GM18861 (cell line): Measurements from ENCODE around the gene KIF5A.
A peak's percentile ranks its signal among the peaks of the same experiment; 100 is the strongest.

ENCODE experiments used
- ATAC-seq: cut with Tn5 transposase; IDR thresholded peaks from one replicate; pipeline ENCODE4 v1.9.1; 2021; ENCODE audit not compliant: unreplicated experiment

Gene KIF5A

GRCh38 chr12:57519796-57520052, 30.1 kb upstream of the KIF5A start:
- no peak for ATAC-seq

GRCh38 chr12:57520053-57520818, 29.6 kb upstream of the KIF5A start, which contains the start of gene DDIT3:
TSS of gene DDIT3 (minus strand) at chr12:57520514. CDS start at chr12:57517406, 3,108 bp downstream.
- peak; percentile 52 for ATAC-seq

DNA sequence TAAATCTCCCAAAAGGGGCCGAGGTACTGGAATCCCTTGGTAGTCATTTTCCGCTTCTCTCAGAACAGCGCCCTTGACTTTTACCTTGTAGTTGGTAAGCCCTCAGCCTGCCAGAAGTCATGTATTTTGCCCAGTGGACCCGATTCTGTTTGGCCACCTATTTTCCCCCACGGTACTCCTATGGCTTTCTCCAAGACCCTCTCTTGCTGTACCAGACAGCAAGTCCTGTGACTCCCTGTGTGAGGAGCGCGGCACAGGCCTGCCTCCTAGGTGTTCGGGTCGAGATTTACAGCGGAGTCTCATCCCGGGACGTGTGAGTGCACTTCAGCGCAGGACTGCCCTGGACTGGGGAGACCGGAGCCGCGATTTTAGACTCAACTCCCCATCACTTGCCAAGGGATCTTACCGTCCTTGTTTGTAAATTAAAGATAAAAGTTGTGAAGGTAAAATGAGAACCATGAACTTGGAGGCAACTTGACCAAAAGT, 28.3 kb upstream of the KIF5A start:
- no peak for ATAC-seq

GRCh38 chr12:57522011-57522886, 27.6 kb upstream of the KIF5A start, which contains the start of gene MBD6:
TSS of gene MBD6 (plus strand) at chr12:57522824. CDS start at chr12:57524304, 1,480 bp downstream.
- peak; percentile 35 for ATAC-seq

- no peak for ATAC-seq
Measured at GRCh38 chr12:57522887-57523705, 26.7 kb upstream of the KIF5A start.

GRCh38 chr12:57523706-57524614, 25.9 kb upstream of the KIF5A start:
- ATAC-seq = no peak

DNA sequence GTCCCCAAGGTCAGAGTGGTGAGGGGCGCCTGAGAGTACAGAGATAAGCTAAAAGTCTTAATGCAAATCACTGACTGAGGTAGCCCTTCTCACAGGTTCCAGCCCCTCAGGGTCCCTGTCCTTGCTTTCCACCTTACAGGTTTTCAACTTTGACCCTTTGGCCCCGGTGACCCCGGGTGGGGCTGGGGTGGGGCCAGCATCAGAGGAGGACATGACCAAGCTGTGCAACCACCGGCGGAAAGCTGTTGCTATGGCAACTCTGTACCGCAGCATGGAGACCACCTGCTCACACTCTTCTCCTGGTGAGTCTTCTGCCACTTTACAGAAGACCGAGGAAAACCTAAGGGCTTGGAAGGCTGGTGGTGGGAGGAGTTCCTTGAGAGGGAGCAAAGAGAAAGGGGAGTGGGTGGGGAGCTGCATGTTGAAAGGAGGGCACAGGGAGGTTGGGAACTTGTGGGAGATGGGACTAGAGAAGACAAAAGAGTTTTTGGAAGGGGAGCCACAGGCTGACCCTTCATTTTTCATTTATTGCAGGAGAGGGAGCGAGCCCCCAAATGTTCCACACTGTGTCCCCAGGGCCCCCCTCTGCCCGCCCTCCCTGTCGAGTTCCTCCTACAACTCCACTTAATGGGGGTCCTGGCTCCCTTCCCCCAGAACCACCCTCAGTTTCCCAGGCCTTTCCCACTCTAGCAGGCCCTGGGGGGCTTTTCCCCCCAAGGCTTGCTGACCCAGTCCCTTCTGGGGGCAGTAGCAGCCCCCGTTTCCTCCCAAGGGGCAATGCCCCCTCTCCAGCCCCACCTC, 24.8 kb upstream of the KIF5A start:
- ATAC-seq = no peak

DNA sequence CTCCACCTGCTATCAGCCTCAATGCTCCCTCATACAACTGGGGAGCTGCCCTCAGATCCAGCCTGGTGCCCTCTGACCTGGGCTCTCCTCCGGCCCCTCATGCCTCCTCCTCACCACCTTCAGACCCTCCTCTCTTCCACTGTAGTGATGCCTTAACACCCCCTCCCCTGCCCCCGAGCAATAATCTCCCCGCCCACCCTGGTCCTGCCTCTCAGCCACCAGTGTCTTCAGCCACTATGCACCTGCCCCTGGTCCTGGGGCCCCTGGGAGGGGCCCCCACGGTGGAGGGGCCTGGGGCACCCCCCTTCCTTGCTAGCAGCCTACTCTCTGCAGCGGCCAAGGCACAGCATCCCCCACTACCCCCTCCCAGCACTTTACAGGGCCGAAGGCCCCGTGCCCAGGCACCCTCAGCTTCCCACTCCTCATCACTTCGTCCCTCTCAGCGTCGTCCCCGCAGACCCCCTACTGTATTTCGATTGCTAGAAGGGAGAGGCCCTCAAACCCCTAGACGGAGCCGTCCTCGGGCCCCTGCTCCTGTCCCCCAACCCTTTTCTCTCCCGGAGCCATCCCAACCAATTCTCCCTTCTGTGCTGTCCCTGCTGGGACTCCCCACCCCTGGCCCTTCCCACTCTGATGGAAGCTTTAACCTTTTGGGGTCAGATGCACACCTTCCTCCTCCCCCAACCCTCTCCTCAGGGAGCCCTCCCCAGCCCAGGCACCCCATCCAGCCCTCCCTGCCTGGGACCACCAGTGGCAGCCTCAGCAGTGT, 24.0 kb upstream of the KIF5A start:
- no peak for ATAC-seq

DNA sequence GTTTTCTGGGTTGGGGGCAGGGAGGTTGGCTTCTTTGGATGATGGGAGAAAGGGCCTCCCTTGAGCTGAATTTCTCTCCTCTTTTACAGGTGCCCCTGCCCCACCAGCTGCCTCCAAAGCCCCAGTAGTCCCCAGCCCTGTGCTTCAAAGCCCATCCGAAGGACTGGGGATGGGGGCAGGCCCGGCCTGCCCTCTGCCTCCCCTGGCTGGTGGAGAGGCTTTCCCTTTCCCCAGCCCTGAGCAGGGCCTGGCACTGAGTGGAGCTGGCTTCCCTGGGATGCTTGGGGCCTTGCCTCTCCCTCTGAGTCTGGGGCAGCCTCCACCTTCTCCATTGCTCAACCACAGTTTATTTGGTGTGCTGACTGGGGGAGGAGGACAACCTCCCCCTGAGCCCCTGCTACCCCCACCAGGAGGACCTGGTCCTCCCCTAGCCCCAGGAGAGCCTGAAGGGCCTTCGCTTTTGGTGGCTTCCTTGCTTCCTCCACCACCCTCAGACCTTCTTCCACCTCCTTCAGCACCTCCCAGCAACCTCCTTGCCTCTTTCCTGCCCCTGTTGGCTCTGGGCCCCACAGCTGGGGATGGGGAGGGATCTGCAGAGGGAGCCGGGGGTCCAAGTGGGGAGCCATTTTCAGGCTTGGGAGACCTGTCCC, 23.2 kb upstream of the KIF5A start:
- ATAC-seq = no peak

- no peak for ATAC-seq
Measured at GRCh38 chr12:57527184-57527583, 22.7 kb upstream of the KIF5A start.

GRCh38 chr12:57528176-57528575, 21.7 kb upstream of the KIF5A start:
- no peak for ATAC-seq

DNA sequence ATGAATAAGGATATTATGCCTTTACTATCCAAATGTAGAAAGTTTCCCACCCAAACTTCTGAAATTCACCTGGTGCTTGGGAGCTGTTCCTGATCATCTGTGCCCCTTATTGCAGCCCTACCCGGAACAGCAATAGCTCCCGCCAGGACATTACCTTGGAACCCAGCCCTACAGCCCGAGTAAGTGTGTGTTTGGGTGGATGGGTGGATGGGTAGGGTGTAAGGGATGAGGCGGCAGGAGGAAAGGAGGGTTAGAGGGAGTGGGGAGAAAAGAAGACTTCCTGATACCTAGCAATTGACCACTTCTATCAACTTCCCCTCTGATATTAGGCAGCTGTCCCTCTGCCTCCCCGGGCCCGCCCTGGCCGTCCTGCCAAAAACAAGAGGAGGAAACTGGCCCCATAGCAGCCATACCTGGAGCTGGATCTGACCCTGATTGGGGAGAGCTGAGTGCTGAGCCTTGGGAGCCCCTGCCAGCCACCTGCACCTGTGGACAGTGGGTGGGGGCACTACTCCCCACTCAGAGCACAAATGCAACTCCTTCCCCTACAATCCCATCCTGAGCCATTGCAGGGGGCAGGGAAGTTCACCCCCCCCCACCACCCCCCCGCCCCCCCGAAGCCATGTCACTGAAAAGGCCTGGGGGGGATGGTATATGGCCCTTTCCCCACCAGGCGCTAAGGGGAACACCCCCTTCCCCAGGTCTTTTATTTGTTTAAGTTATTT, 20.9 kb upstream of the KIF5A start:
- ATAC-seq = no peak

GRCh38 chr12:57529831-57530230, 20.0 kb upstream of the KIF5A start:
- ATAC-seq = no peak

DNA sequence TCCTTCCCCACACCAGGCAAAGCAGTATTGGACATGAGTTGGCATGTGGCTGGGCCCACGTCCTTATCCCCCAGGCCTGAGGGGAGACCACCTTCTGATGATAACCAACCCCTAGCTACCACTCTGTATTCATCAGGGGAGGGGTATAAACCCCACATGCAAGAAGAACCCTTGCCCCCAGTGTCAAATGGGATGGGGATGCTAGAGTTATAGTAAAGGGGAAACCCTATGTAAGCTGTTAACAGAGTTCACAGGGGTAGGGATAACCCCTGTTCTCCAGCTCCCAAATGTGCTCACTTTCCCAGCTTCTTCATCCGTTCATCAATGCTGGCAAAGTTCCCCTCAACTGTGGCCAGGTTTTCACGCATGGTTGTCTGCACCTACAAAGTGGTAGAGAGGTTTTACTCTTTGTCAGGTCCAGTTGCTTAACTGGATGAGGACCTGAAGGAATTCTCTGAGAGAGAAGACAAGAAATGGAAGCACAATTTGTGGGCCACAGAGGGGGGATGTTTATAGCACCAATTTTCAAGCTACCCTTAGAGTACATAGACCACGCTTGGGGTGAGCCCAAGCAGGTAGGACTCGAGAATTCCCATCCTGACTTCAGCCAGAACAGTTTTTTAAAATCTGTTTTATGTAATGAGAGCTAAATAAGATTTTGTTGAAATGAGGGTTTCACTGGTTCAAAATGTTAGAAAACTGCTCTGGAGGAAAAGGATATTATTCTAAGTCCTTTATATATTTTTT, 19.3 kb upstream of the KIF5A start:
- no peak for ATAC-seq

DNA sequence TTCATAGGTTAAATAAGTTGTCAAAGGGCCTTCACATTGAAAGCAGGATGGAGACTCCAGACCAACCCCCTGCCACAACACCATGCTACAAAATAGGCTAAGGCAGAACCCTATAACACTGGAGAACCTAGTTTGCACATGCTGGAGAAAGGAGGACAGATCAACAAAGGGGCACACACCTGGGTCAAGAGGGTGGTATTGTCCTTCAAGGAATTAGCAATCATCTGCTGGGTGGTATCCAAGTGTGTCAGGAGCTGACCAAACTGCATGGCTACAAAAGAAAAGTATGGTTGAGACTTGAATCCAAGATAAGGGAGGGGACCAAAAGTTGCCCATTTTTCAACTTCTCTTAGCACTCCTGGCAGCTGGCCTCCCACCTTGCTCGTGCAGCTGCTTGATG, 18.0 kb upstream of the KIF5A start:
- ATAC-seq = no peak

GRCh38 chr12:57533108-57533507, 16.7 kb upstream of the KIF5A start:
- ATAC-seq = no peak

GRCh38 chr12:57534250-57534649, 15.6 kb upstream of the KIF5A start:
- ATAC-seq = no peak
